HEK293 (cell line): Measurements from ENCODE around the gene FOXN3.

Source experiments
- BCL6B ChIP-seq: fragments of 450-650 bp; formaldehyde crosslinking; IDR thresholded peaks from 2 replicates; pipeline ENCODE4 v1.5.1; 2017; ENCODE audit warnings: missing biosample characterization, missing genetic modification characterization
- HIC1 ChIP-seq: fragments of 450-650 bp; formaldehyde crosslinking; IDR thresholded peaks from 2 replicates; pipeline ENCODE4 v1.5.1; 2016; ENCODE audit warnings: missing biosample characterization, missing genetic modification characterization
- MYNN ChIP-seq: fragments of 450-650 bp; formaldehyde crosslinking; IDR thresholded peaks from 2 replicates; pipeline ENCODE4 v1.5.1; 2016; ENCODE audit warnings: missing biosample characterization, missing genetic modification characterization, borderline replicate concordance
- TCF7L2 ChIP-seq: IDR thresholded peaks from 2 replicates; pipeline ENCODE4 v1.6.1; 2011; ENCODE audit warnings: low read depth, mild to moderate bottlenecking, inconsistent platforms, low read length, moderate library complexity, borderline replicate concordance
- ZBTB26 ChIP-seq: fragments of 450-650 bp; formaldehyde crosslinking; optimal IDR thresholded peaks from 2 replicates; pipeline ENCODE3; 2016; ENCODE audit warnings: missing biosample characterization, mild to moderate bottlenecking, missing genetic modification characterization
- ZFP3 ChIP-seq: fragments of 450-650 bp; formaldehyde crosslinking; IDR thresholded peaks from 2 replicates; pipeline ENCODE4 v1.5.1; 2016; ENCODE audit warnings: low read depth, missing biosample characterization, missing genetic modification characterization
- ZNF121 ChIP-seq: fragments of 450-650 bp; formaldehyde crosslinking; IDR thresholded peaks from 2 replicates; pipeline ENCODE4 v1.5.1; 2016; ENCODE audit warnings: missing biosample characterization, missing genetic modification characterization
- ZNF133 ChIP-seq: fragments of 450-650 bp; formaldehyde crosslinking; IDR thresholded peaks from 2 replicates; pipeline ENCODE4 v1.5.1; 2016; ENCODE audit warnings: missing biosample characterization, missing genetic modification characterization
- ZNF221 ChIP-seq: fragments of 450-650 bp; formaldehyde crosslinking; IDR thresholded peaks from 2 replicates; pipeline ENCODE4 v1.5.1; 2017; ENCODE audit warnings: missing biosample characterization, missing genetic modification characterization, borderline replicate concordance
- ZNF24 ChIP-seq: fragments of 450-650 bp; formaldehyde crosslinking; IDR thresholded peaks from 2 replicates; pipeline ENCODE4 v1.5.1; 2016; ENCODE audit warnings: missing biosample characterization, missing genetic modification characterization
- ZNF404 ChIP-seq: fragments of 450-650 bp; formaldehyde crosslinking; IDR thresholded peaks from 2 replicates; pipeline ENCODE4 v1.5.1; 2017; ENCODE audit warnings: missing biosample characterization, missing genetic modification characterization
- ZNF473 ChIP-seq: fragments of 450-650 bp; formaldehyde crosslinking; IDR thresholded peaks from 2 replicates; pipeline ENCODE4 v1.5.1; 2017; ENCODE audit warnings: missing biosample characterization, missing genetic modification characterization
- TF ChIP-seq, protein P1 (sequence below): fragments of 450-650 bp; formaldehyde crosslinking; IDR thresholded peaks from 2 replicates; pipeline ENCODE4 v1.5.1; 2016; ENCODE audit warnings: missing biosample characterization, missing genetic modification characterization

DNA sequence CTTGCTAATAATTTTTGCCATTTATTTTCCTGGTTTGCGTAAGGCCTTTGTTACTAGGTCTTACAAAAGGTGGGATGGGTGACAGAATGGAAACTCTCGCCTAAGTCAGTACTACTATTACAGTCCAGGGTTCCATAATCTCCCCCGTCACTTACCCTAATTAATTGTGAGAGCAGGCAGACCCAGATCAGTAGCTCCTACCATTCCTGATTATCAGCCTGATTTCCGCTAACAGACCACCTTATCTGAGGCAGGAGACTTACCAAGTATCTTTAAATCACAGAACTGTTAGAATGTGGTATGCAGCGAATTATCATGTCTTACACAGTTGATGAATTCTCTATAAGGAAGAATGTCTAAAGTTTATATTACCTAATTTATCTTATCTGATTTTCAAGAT lies 234.7 kb downstream of the FOXN3 start:
- TF ChIP-seq, protein P1, sequence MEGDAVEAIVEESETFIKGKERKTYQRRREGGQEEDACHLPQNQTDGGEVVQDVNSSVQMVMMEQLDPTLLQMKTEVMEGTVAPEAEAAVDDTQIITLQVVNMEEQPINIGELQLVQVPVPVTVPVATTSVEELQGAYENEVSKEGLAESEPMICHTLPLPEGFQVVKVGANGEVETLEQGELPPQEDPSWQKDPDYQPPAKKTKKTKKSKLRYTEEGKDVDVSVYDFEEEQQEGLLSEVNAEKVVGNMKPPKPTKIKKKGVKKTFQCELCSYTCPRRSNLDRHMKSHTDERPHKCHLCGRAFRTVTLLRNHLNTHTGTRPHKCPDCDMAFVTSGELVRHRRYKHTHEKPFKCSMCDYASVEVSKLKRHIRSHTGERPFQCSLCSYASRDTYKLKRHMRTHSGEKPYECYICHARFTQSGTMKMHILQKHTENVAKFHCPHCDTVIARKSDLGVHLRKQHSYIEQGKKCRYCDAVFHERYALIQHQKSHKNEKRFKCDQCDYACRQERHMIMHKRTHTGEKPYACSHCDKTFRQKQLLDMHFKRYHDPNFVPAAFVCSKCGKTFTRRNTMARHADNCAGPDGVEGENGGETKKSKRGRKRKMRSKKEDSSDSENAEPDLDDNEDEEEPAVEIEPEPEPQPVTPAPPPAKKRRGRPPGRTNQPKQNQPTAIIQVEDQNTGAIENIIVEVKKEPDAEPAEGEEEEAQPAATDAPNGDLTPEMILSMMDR (tag by site-specific recombination): no peak
- TF ChIP-seq ZNF133: no peak
- TF ChIP-seq ZNF473: no peak
- TF ChIP-seq ZNF221 (tag by site-specific recombination): no peak
- TF ChIP-seq ZNF24 (tag by site-specific recombination): no peak
- TF ChIP-seq ZBTB26 (tag by site-specific recombination): no peak
- no peak for TF ChIP-seq HIC1 (tag by site-specific recombination)
- TF ChIP-seq MYNN (tag by site-specific recombination): no peak
- no peak for TF ChIP-seq BCL6B (tag by site-specific recombination)
- no peak for TF ChIP-seq ZNF404 (tag by site-specific recombination)
- TF ChIP-seq TCF7L2: no peak
- no peak for TF ChIP-seq ZFP3
- no peak for TF ChIP-seq ZNF121 (tag by site-specific recombination)
